GM23338 (cell line): ENCODE results near the gene COL15A1. TPM values are rescaled to one million over a fixed set of nuclear protein-coding genes. Genes with fewer than 3 reads are reported as not detected.

Experiments used
- ATAC-seq: fragments of 200-7000 bp; cut with Tn5 transposase; 3 replicates; pipeline ENCODE4 v1.9.1; 2020
- DNase-seq: peaks from one replicate; pipeline ENCODE4 v3.0.0-alpha.2; 2015; ENCODE audit warnings: low spot score
- H2AFZ ChIP-seq: fragments of 200-600 bp; sonication (generic); 2 replicates; pipeline ENCODE4 v1.8.0; 2016; ENCODE audit warnings: antibody characterized with exemption, mild to moderate bottlenecking, moderate library complexity
- H3F3A ChIP-seq: fragments of 200-600 bp; sonication (generic); replicated peaks from 2 replicates; pipeline ENCODE4 v1.8.0; 2017; ENCODE audit warnings: antibody characterized with exemption, mixed run types, low read depth
- H3K27ac ChIP-seq: fragments of 200-600 bp; sonication (generic); 2 replicates; pipeline ENCODE4 v1.6.1; 2016; ENCODE audit warnings: low read depth
- H3K27me3 ChIP-seq: fragments of 200-600 bp; sonication (generic); 2 replicates; pipeline ENCODE4 v1.8.0; 2016; ENCODE audit warnings: mild to moderate bottlenecking, mixed run types, moderate library complexity; ENCODE audit not compliant: insufficient read depth
- H3K36me3 ChIP-seq: fragments of 200-600 bp; sonication (generic); 2 replicates; pipeline ENCODE4 v1.8.0; 2016; ENCODE audit warnings: mild to moderate bottlenecking; ENCODE audit not compliant: insufficient read depth
- H3K4me1 ChIP-seq: fragments of 200-600 bp; sonication (generic); 2 replicates; pipeline ENCODE4 v1.8.0; 2016; ENCODE audit warnings: mild to moderate bottlenecking, moderate library complexity; ENCODE audit not compliant: insufficient read depth
- H3K4me2 ChIP-seq: fragments of 200-600 bp; sonication (generic); 2 replicates; pipeline ENCODE4 v1.7.1; 2017; ENCODE audit warnings: mixed run types
- H3K4me3 ChIP-seq: fragments of 200-600 bp; sonication (generic); 2 replicates; pipeline ENCODE4 v1.6.1; 2016; ENCODE audit warnings: mixed run types
- H3K79me2 ChIP-seq: fragments of 200-600 bp; sonication (generic); replicated peaks from 2 replicates; pipeline ENCODE4 v1.8.0; 2017; ENCODE audit warnings: mild to moderate bottlenecking; ENCODE audit not compliant: insufficient read depth
- H3K9me2 ChIP-seq: fragments of 200-600 bp; sonication (generic); 2 replicates; pipeline ENCODE4 v1.8.0; 2017; ENCODE audit not compliant: insufficient read depth
- H4K20me1 ChIP-seq: fragments of 200-600 bp; sonication (generic); replicated peaks from 2 replicates; pipeline ENCODE4 v1.8.0; 2017; ENCODE audit warnings: mild to moderate bottlenecking; ENCODE audit not compliant: insufficient read depth
- H3K27ac Mint-ChIP-seq: 2 replicates; pipeline ENCODE4 v1.8.0; 2020; ENCODE audit warnings: inconsistent platforms, mild to moderate bottlenecking, moderate library complexity, mixed read lengths
- H3K27me3 Mint-ChIP-seq: 3 replicates; pipeline ENCODE4 v1.8.0; 2022; ENCODE audit warnings: low read depth, mild to moderate bottlenecking, moderate library complexity, mixed read lengths, inconsistent platforms; ENCODE audit not compliant: insufficient read depth, poor library complexity
- H3K36me3 Mint-ChIP-seq: 3 replicates; pipeline ENCODE4 v1.8.0; 2021; ENCODE audit warnings: low read depth, mild to moderate bottlenecking, inconsistent platforms, moderate library complexity, mixed read lengths
- H3K4me1 Mint-ChIP-seq: 3 replicates; pipeline ENCODE4 v1.8.0; 2020; ENCODE audit warnings: mild to moderate bottlenecking, inconsistent platforms, mixed read lengths
- H3K4me3 Mint-ChIP-seq: 3 replicates; pipeline ENCODE4 v1.8.0; 2021; ENCODE audit warnings: moderate library complexity, mild to moderate bottlenecking, inconsistent platforms, mixed read lengths
- H3K9me3 Mint-ChIP-seq: 3 replicates; pipeline ENCODE4 v1.8.0; 2020; ENCODE audit warnings: moderate library complexity, mild to moderate bottlenecking, inconsistent platforms, mixed read lengths
- CREB1 ChIP-seq: fragments of 250-450 bp; sonication (Bioruptor Pico); IDR thresholded peaks from 2 replicates; pipeline ENCODE4 v1.5.0; 2020; ENCODE audit warnings: low read depth, mild to moderate bottlenecking, moderate library complexity
- ETS1 ChIP-seq: IDR thresholded peaks from 2 replicates; pipeline ENCODE4 v1.6.1; 2016; ENCODE audit warnings: antibody characterized with exemption
- EZH2 ChIP-seq: fragments of 200-600 bp; sonication (generic); IDR thresholded peaks from one replicate; pipeline ENCODE4 v1.8.0; 2017; ENCODE audit warnings: antibody characterized with exemption, mild to moderate bottlenecking, low read depth; ENCODE audit not compliant: unreplicated experiment
- EZH2phosphoT487 ChIP-seq: fragments of 200-600 bp; sonication (generic); IDR thresholded peaks from one replicate; pipeline ENCODE4 v1.8.1; 2018; ENCODE audit warnings: antibody characterized with exemption; ENCODE audit not compliant: unreplicated experiment
- REST ChIP-seq: IDR thresholded peaks from one replicate; pipeline ENCODE4 v1.6.1; 2018; ENCODE audit warnings: antibody characterized with exemption; ENCODE audit not compliant: unreplicated experiment
- STAT1 ChIP-seq: IDR thresholded peaks from one replicate; pipeline ENCODE4 v1.6.1; 2016; ENCODE audit warnings: antibody characterized with exemption; ENCODE audit not compliant: unreplicated experiment
- ZNF114 ChIP-seq: fragments of 250-450 bp; sonication (Bioruptor Pico); IDR thresholded peaks from 2 replicates; pipeline ENCODE4 v1.5.0; 2020; ENCODE audit warnings: mild to moderate bottlenecking, moderate library complexity
- ZNF331 ChIP-seq: fragments of 250-450 bp; sonication (Bioruptor Pico); IDR thresholded peaks from 2 replicates; pipeline ENCODE4 v1.5.0; 2020; ENCODE audit warnings: low read depth, mild to moderate bottlenecking, moderate library complexity
- polyA plus RNA-seq: library from polyadenylated mRNA; unstranded; fragments of >200 nt; fragmentation: Nextera tagmentation; extraction: Ambion mirVana; gene quantifications from 2 replicates; pipeline ENCODE4 v1.2.1, GENCODE V29; 2016
- total RNA-seq: library from RNA; depleted of rRNA; stranded (reverse); fragments of >200 nt; shearing (Covaris generic); gene quantifications from 2 replicates; pipeline ENCODE4 v1.2.3, GENCODE V29; 2014
- TF ChIP-seq, protein P1 (sequence below), 2 experiments: fragments of 200-600 bp in 1 of 2; sonication (generic) in 1 of 2; conservative IDR thresholded peaks; 2 replicates each; pipeline versions ENCODE4 v1.5.1 to v1.6.1; 2016 to 2017; ENCODE audit warnings: antibody characterized with exemption in 2 of 2, low read depth in 2 of 2, mild to moderate bottlenecking in 2 of 2, moderate library complexity in 1 of 2

COL15A1 gene
- total and polyA plus RNA-seq, 2 experiments from 2014 or later = 0.17 to 0.18 TPM

- H3F3A ChIP-seq = no peaks in the 10 kb centered on the region
- peaks cover 10% of the 10 kb centered on the region for H3K9me3 Mint-ChIP-seq
- no peak overlapping the region for H3K4me2 ChIP-seq
- H3K27ac Mint-ChIP-seq = no peak overlapping the region
- no peaks in the 10 kb centered on the region for H4K20me1 ChIP-seq
- H3K4me1 ChIP-seq = no peaks in the 10 kb centered on the region; the same call in 1 of the 2 replicates
- H2AFZ ChIP-seq = peak overlapping the region; percentile 64; the same call in 1 of the 2 replicates
- no peak overlapping the region for H3K27ac ChIP-seq
- peaks cover 2% of the 10 kb centered on the region; the same call in 1 of the 3 replicates for H3K36me3 Mint-ChIP-seq
- peaks cover 24% of the 10 kb centered on the region for H3K4me1 Mint-ChIP-seq
- peaks cover 4% of the 10 kb centered on the region; the same call in 1 of the 2 replicates for H3K9me2 ChIP-seq
- ATAC-seq = peak; percentile 96
- peak; percentile 82 for DNase-seq
- no peaks in the 10 kb centered on the region for H3K36me3 ChIP-seq
- H3K27me3 Mint-ChIP-seq = peaks cover 3% of the 10 kb centered on the region
- H3K27me3 ChIP-seq = no peaks in the 10 kb centered on the region
- no peak overlapping the region for H3K4me3 ChIP-seq
- no peak overlapping the region for H3K4me3 Mint-ChIP-seq
- TF ChIP-seq REST = no peak
- TF ChIP-seq CREB1 (CRISPR knock-in tag) = no peak; the same call in 1 of the 2 replicates
- no peak for TF ChIP-seq ZNF331 (CRISPR knock-in tag)
- TF ChIP-seq, protein P1, sequence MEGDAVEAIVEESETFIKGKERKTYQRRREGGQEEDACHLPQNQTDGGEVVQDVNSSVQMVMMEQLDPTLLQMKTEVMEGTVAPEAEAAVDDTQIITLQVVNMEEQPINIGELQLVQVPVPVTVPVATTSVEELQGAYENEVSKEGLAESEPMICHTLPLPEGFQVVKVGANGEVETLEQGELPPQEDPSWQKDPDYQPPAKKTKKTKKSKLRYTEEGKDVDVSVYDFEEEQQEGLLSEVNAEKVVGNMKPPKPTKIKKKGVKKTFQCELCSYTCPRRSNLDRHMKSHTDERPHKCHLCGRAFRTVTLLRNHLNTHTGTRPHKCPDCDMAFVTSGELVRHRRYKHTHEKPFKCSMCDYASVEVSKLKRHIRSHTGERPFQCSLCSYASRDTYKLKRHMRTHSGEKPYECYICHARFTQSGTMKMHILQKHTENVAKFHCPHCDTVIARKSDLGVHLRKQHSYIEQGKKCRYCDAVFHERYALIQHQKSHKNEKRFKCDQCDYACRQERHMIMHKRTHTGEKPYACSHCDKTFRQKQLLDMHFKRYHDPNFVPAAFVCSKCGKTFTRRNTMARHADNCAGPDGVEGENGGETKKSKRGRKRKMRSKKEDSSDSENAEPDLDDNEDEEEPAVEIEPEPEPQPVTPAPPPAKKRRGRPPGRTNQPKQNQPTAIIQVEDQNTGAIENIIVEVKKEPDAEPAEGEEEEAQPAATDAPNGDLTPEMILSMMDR (conservative IDR thresholded peaks at IDR 0.05; ENCODE audit: low read depth in 2 of 2) = peak; percentile 90 to 97
- H3K79me2 ChIP-seq = no peaks in the 10 kb centered on the region
Observed at GRCh38 chr9:98998441-98999151, 54.9 kb downstream of the COL15A1 start.

DNA sequence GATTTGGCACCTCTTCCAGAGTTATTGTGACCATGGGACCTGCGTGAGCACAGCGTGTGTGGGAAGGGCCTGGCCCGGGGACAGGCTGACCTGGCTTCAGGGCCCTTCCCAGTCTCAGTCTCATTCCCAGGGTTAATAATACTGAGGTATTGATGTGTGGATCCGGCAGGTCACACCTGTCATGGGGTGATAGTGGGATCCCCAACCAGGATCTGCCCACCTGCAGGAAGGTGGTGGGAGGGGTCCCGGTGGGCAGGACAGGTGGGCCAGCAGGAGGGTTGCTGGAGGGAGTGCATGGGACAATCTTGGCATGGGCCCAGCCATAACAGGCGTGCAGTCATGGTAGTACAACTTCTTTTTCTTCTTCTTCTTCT lies 55.4 kb downstream of the COL15A1 start:
- Histone ChIP-seq H3K27me3 (no peaks in the 10 kb centered on the region), H3F3A (no peaks in the 10 kb centered on the region), H3K4me2 (no peak overlapping the region), H3K79me2 (no peaks in the 10 kb centered on the region), H2AFZ (no peak overlapping the region; the same call in 1 of the 2 replicates), H3K36me3 (no peaks in the 10 kb centered on the region), H3K4me3 (no peak overlapping the region), H4K20me1 (no peaks in the 10 kb centered on the region), H3K27ac (no peak overlapping the region), H3K4me1 (no peaks in the 10 kb centered on the region; the same call in 1 of the 2 replicates), H3K9me2 (peaks cover 4% of the 10 kb centered on the region; the same call in 1 of the 2 replicates)
- Mint-ChIP-seq H3K27ac (no peak overlapping the region), H3K36me3 (no peaks in the 10 kb centered on the region; the same call in 2 of the 3 replicates), H3K4me3 (no peak overlapping the region), H3K4me1 (peaks cover 24% of the 10 kb centered on the region), H3K9me3 (peaks cover 7% of the 10 kb centered on the region), H3K27me3 (peaks cover 2% of the 10 kb centered on the region)
- no peak for DNase-seq
- no peak; the same call in 2 of the 3 replicates for ATAC-seq
- TF ChIP-seq, protein P1 (conservative IDR thresholded peaks at IDR 0.05; ENCODE audit: low read depth in 2 of 2) = no peak
- TF ChIP-seq ZNF331 (CRISPR knock-in tag) (no peak), CREB1 (CRISPR knock-in tag) (no peak), ETS1 (no peak), STAT1 (no peak), REST (no peak), EZH2phosphoT487 (no peak), ZNF114 (no peak), EZH2 (no peak)
